ENCODE results near the gene TGDS.
A peak's percentile ranks its signal among the peaks of the same experiment; 100 is the strongest.
"Not testable (repeated sequence)": the region's sequence is repeated elsewhere in the genome, so short reads cannot be mapped to it uniquely, and the experiment has no call there.

The TGDS gene

GRCh38 chr13:94549232-94550061, 46.5 kb downstream of the TGDS start:
- DNase-seq: peak; percentile 96 to 98

DNA sequence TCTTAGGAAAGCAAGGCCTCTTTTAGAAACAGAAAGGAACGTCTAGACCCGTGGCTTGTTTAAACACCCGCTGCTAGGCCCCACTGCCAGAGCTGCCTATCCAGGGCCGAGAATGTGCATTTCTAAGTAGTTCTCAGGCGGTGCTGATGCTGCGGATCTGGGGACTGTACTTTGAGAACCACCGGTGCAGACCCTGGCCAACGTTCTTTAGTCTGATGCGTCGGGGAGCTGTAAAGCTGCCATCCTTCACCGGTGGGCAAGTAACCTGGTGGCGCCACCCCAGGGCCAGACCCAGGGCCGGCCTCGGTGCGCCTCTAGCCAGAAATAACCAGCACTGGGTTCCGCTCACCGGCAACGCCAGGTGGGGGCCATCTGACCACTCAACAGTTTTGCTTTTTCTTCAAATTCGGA, 47.1 kb downstream of the TGDS start:
- DNase-seq: peak; percentile 34 to 55

GRCh38 chr13:94548382-94548781, 47.6 kb downstream of the TGDS start:
- no peak for DNase-seq

DNA sequence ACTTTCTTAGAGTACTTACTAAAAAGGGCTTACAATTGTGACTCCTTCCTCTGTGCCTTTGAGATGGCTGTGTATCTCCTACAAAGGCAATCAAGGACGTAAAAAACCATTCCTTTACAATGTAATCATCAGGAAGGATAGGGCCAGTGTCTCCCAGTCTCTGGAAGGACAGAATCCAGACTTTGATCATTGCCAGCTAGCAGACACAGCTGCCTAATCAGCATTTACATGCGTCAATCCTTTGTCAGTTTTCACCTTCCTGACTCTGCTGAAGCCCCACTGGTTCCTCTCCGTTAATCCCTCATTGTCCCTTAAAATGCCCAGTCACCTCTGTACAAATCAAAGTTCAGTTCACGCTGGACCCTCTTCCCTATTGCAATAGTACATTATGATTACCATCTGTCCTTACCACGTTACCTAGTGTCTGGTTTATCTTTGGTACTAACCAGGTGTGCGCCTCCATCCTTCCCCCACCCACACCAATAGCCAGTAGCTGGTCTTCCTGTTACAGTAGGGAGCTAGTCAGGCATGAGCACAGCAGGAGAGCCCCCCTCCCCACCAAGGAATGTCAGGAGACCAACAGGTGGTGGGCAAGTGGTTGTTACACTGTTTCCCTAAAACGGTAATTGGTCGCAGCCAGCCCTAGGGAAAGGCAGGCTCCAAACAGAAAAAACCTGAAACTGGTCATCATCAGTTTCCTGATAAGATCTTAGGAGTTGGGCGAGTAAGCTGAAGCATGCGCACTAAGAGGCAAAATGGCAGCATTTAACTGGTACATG, 49.7 kb downstream of the TGDS start:
- DNase-seq: no peak

DNA sequence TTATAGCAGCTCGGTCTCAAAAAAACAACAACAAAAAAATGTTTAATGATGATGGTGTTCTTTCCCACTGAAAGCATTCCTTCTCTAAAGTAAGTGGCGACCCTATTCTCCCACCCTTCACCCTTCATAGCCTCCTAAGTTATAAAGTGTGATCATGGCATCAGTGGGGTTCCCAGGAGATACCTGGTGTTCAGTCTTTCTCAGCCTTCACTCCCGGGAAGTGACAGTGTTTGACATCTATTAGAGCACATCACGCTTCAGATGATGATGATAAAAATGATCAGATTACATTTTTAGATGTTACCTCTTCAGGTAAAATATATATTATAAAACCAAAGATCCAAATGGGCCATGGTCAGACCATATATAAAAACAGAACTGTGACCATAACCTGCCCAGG, 51.0 kb downstream of the TGDS start:
- no peak for DNase-seq

GRCh38 chr13:94542917-94543316, 53.0 kb downstream of the TGDS start:
- DNase-seq: no peak

DNA sequence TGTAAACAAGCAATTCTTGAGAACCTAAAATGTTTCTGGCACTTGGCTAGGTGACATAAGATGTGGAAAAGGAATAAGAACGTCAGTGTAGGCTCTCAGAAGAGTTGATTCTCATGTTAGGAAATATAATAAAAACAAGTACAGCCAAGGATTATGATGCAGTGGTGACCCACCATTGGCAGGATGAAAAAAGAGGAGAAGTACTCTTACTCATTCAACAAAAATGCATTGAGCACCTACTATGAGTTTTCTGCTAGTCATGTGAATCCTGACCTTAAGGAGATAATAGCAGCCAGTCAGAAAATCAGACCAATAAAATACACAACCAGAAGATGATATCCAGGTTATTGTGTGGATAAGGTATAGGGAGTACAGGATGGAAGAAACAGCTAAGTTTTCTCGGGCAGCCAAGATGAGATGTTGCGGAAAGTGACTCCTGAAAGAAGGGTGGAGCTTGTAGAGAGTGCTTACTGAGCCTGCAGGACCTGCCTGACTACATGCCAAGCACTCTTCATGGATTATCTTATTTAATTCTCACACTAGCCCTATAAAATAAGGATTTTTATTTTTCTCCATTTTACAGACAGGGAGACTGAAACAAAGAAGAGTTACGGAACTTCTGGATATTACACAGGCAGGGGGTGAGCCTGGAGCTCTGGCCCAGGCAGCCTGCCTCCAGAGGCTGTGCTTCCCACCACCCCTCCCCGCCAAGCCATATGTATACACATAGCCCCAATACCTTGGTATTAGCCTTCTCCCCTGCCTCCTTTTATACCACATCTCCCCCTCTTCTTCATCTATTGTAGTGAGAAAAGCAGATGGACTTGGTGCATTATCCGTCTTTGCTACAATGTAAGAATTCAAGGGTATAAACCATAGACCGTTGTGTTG, 58.0 kb downstream of the TGDS start:
- no peak for DNase-seq

DNA sequence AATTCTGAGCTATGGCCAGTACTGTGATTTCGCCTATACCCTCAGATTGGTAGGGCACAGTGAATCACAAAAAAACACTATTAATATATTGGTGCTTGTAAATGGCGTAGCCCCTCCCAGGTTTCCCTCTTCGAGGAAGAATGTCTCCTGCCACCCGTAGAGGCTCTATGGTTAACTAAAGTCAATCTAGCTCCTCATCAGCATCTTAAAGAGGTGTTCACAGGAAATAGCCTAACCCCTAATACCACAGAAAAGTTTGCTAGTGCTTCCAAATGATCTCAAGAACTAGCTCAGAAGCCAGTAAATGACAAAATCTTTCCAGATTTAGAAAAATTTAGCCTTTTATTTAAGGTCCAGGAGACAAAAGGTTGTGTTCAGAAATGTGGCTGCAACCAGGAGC, 60.2 kb downstream of the TGDS start:
- no peak for DNase-seq

DNA sequence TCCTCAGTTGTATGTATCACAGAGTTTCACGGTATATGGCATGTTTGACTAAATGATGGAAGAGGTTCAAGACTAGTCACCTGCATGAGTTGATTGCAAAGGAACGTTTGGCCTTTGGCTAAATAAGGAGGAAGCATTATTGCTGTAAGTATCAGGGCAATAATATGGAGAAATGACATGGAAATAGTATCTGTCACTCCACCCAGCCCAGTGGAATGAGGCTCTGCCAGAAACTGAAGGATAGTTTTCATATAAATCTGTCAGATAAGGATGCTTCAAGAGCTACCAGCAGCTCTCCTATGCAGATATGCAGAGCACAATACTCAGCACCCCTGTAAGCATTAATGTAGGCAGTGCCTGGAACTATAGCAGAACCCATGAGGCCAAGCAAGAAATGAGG, 60.7 kb downstream of the TGDS start:
- DNase-seq: no peak

- DNase-seq: no peak
These were observed 61.8 kb downstream of the TGDS start for GRCh38 chr13:94534166-94534565.

GRCh38 chr13:94532278-94532677, 63.7 kb downstream of the TGDS start:
- not testable (repeated sequence) for DNase-seq

DNA sequence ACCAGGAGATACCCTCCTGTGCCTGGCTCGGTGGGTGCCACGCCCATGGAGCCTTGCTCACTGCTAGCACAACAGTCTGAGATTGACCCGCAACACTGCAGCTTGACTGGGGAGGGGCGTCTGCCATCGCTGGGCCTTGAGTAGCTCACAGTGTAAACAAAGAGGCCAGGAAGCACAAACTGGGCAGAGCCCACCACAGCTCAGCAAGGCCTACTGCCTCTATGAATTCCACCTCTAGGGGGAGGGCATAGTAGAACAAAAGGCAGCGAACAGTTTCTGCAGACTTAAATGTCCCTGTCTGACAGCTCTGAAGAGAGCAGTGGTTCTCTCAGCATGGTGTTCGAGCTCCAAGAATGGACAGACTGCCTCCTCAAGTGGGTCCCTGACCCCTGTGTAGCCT, 69.0 kb downstream of the TGDS start:
- not testable (repeated sequence) for DNase-seq

DNA sequence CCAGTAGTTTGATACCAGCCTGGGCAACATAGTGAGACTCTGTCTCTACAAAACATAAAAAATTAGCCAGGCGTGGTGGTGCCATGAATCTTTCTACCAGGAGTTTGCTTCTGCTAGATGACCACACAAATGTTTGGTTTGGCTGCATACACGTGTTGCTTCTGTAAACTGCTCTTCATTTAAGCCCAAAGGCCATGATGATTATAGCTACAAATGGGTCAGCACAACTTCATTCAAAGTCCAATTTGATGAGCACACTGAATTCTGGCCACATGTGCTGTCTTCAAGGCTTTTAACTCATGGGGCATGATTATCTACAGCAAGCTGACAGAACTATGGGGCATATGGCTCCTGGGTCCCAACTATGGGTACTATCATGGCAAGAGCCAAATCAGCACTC, 70.2 kb downstream of the TGDS start:
- DNase-seq: no peak

- DNase-seq: no peak
These were observed 71.5 kb downstream of the TGDS start for GRCh38 chr13:94524407-94524806.

Data from Kasumi-1 (cell line).